Activated naive CD8-positive, alpha-beta T cell treated with anti-CD3 and anti-CD28 coated beads, Interleukin-2, amount 10 ng/mL, durations not matched to agents 7 days and 5 days (primary cell): ENCODE results near the gene GCHFR. TPM values are rescaled to one million over a fixed set of nuclear protein-coding genes. Genes with fewer than 3 reads are reported as not detected.

ENCODE experiments used
- ATAC-seq: fragments of 150-1000 bp; cut with Tn5 transposase; one replicate; pipeline ENCODE4 v1.10.0; 2021; ENCODE audit warnings: low read depth, moderate library complexity
- POLR2A ChIA-PET: fragments of 350-600 bp; sonication (Branson Sonifier 250); formaldehyde crosslinking; loops from one replicate; lab custom pipeline; 2021; ENCODE audit warnings: antibody characterized with exemption; lab: Charles Lee
- DNase-seq: peaks from one replicate; pipeline ENCODE4 v3.0.0; 2021
- H3K27ac Mint-ChIP-seq: one replicate; pipeline ENCODE4 v1.8.0; 2022; ENCODE audit warnings: mild to moderate bottlenecking, mixed read lengths
- H3K27me3 Mint-ChIP-seq: one replicate; pipeline ENCODE4 v1.8.0; 2022; ENCODE audit warnings: mild to moderate bottlenecking, moderate library complexity, mixed read lengths
- H3K36me3 Mint-ChIP-seq: one replicate; pipeline ENCODE4 v1.8.0; 2021; ENCODE audit warnings: mild to moderate bottlenecking, mixed read lengths
- H3K4me1 Mint-ChIP-seq: one replicate; pipeline ENCODE4 v1.8.0; 2021; ENCODE audit warnings: mixed read lengths
- H3K4me3 Mint-ChIP-seq: one replicate; pipeline ENCODE4 v1.8.0; 2022; ENCODE audit warnings: mild to moderate bottlenecking, moderate library complexity, mixed read lengths
- H3K9me3 Mint-ChIP-seq: one replicate; pipeline ENCODE4 v1.8.0; 2021; ENCODE audit warnings: mixed read lengths
- total RNA-seq, 2 experiments: library from RNA; stranded (reverse); gene quantifications; one replicate each; pipeline ENCODE4 v1.2.3, GENCODE V29; 2021

GCHFR gene
- 10 to 100 TPM; 58.2 to 61.5 TPM for total RNA-seq

GRCh38 chr15:40763801-40764628 lies at the start of gene GCHFR:
GCHFR (plus strand) TSS chr15:40764068; CDS start chr15:40764181, 113 bp downstream.
- peak within 1 kb of the TSS; percentile 89 for H3K27ac Mint-ChIP-seq

GRCh38 chr15:40714144-40714543 lies 49.7 kb upstream of the GCHFR start:
- no peaks in the 10 kb centered on the region for H3K9me3 Mint-ChIP-seq
- no peak overlapping the region for H3K27ac Mint-ChIP-seq
- POLR2A ChIA-PET: interaction anchor here (0.6 kb wide), 1 partner anchor 13 kb away, joined by 4 read pairs; no protein-coding TSS in a partner anchor
- no peak for ATAC-seq
- DNase-seq: no peak
- peaks cover 45% of the 10 kb centered on the region for H3K36me3 Mint-ChIP-seq
- no peak overlapping the region for H3K4me3 Mint-ChIP-seq
- H3K27me3 Mint-ChIP-seq: no peaks in the 10 kb centered on the region
- no peaks in the 10 kb centered on the region for H3K4me1 Mint-ChIP-seq

More at GRCh38 chr15:40763801-40764628, at the start of gene GCHFR:
- peak within 1 kb of the TSS; percentile 82 for H3K4me3 Mint-ChIP-seq
- H3K9me3 Mint-ChIP-seq: no peaks in the 10 kb centered on the region
- DNase-seq (peak; percentile 85), ATAC-seq (peak; percentile 56)
- H3K4me1 Mint-ChIP-seq: peaks cover 19% of the 10 kb centered on the region
- peaks cover 2% of the 10 kb centered on the region for H3K36me3 Mint-ChIP-seq
- POLR2A ChIA-PET: interaction anchor here (0.8 to 4.4 kb wide), 9 partner anchors 8 to 467 kb away, joined by 3 to 25 read pairs (median 10); partner anchors contain the start of genes CHP1, RAD51, RMDN3 and VPS18
- H3K27me3 Mint-ChIP-seq: peaks cover 5% of the 10 kb centered on the region

- POLR2A ChIA-PET: interaction anchor here (1.3 kb wide), 1 partner anchor 21 kb away, joined by 4 read pairs; the partner anchor contains the start of gene RAD51
- H3K9me3 Mint-ChIP-seq: no peaks in the 10 kb centered on the region
- H3K4me3 Mint-ChIP-seq: no peak overlapping the region
- ATAC-seq (no peak), DNase-seq (no peak)
- H3K27me3 Mint-ChIP-seq: no peaks in the 10 kb centered on the region
- no peak overlapping the region for H3K27ac Mint-ChIP-seq
- no peaks in the 10 kb centered on the region for H3K4me1 Mint-ChIP-seq
- H3K36me3 Mint-ChIP-seq: peaks cover 39% of the 10 kb centered on the region
These were observed 47.7 kb upstream of the GCHFR start for GRCh38 chr15:40716165-40716564.

- peaks cover 20% of the 10 kb centered on the region for H3K36me3 Mint-ChIP-seq
- H3K9me3 Mint-ChIP-seq: no peaks in the 10 kb centered on the region
- peaks cover 9% of the 10 kb centered on the region for H3K4me1 Mint-ChIP-seq
- no peak overlapping the region for H3K4me3 Mint-ChIP-seq
- H3K27ac Mint-ChIP-seq: no peak overlapping the region
- H3K27me3 Mint-ChIP-seq: no peaks in the 10 kb centered on the region
- DNase-seq (no peak), ATAC-seq (no peak)
- POLR2A ChIA-PET: interaction anchor here (0.5 to 0.7 kb wide), 3 partner anchors 45 to 652 kb away, joined by 3 read pairs; no protein-coding TSS in a partner anchor
These were observed 42.2 kb upstream of the GCHFR start for GRCh38 chr15:40721701-40722100.

- no peak for ATAC-seq
- Mint-ChIP-seq H3K4me1 (peaks cover 9% of the 10 kb centered on the region), H3K27me3 (no peaks in the 10 kb centered on the region), H3K36me3 (peaks cover 18% of the 10 kb centered on the region), H3K4me3 (no peak overlapping the region), H3K27ac (no peak overlapping the region), H3K9me3 (no peaks in the 10 kb centered on the region)
- POLR2A ChIA-PET: interaction anchor here (0.7 kb wide), 2 partner anchors 44 to 651 kb away, joined by 3 read pairs; no protein-coding TSS in a partner anchor
- DNase-seq: no peak
These were observed 41.5 kb upstream of the GCHFR start for GRCh38 chr15:40722354-40722753.

GRCh38 chr15:40722934-40723333 lies 40.9 kb upstream of the GCHFR start:
- no peaks in the 10 kb centered on the region for H3K27me3 Mint-ChIP-seq
- ATAC-seq: no peak

GRCh38 chr15:40723919-40724318 lies 39.9 kb upstream of the GCHFR start:
- Mint-ChIP-seq H3K4me3 (no peak overlapping the region), H3K36me3 (peaks cover 13% of the 10 kb centered on the region), H3K9me3 (no peaks in the 10 kb centered on the region), H3K27ac (no peak overlapping the region), H3K27me3 (no peaks in the 10 kb centered on the region), H3K4me1 (peaks cover 9% of the 10 kb centered on the region)
- POLR2A ChIA-PET: interaction anchor here (0.6 kb wide), 1 partner anchor 18 kb away, joined by 4 read pairs; no protein-coding TSS in a partner anchor
- DNase-seq: no peak
- ATAC-seq: no peak

More at GRCh38 chr15:40722934-40723333, 40.9 kb upstream of the GCHFR start:
- H3K27ac Mint-ChIP-seq: no peak overlapping the region
- H3K4me3 Mint-ChIP-seq: no peak overlapping the region
- no peak for DNase-seq
- no peaks in the 10 kb centered on the region for H3K9me3 Mint-ChIP-seq
- POLR2A ChIA-PET: no interaction called here
- H3K36me3 Mint-ChIP-seq: peaks cover 13% of the 10 kb centered on the region
- H3K4me1 Mint-ChIP-seq: peaks cover 9% of the 10 kb centered on the region

- peaks cover 2% of the 10 kb centered on the region for H3K4me1 Mint-ChIP-seq
- H3K4me3 Mint-ChIP-seq: no peak overlapping the region
- no peaks in the 10 kb centered on the region for H3K27me3 Mint-ChIP-seq
- no peaks in the 10 kb centered on the region for H3K9me3 Mint-ChIP-seq
- ATAC-seq (no peak), DNase-seq (no peak)
- POLR2A ChIA-PET: interaction anchor here (1.8 kb wide), 1 partner anchor 12 kb away, joined by 4 read pairs; no protein-coding TSS in a partner anchor
- no peak overlapping the region for H3K27ac Mint-ChIP-seq
- peaks cover 22% of the 10 kb centered on the region for H3K36me3 Mint-ChIP-seq
These were observed 32.8 kb upstream of the GCHFR start for GRCh38 chr15:40731034-40731433.

- Mint-ChIP-seq H3K4me3 (no peak overlapping the region), H3K36me3 (peaks cover 21% of the 10 kb centered on the region), H3K4me1 (peaks cover 1% of the 10 kb centered on the region), H3K9me3 (no peaks in the 10 kb centered on the region), H3K27ac (no peak overlapping the region), H3K27me3 (no peaks in the 10 kb centered on the region)
- ATAC-seq: no peak
- POLR2A ChIA-PET: no interaction called here
- no peak for DNase-seq
These were observed 27.3 kb upstream of the GCHFR start for GRCh38 chr15:40736575-40736974.

- H3K36me3 Mint-ChIP-seq: peaks cover 21% of the 10 kb centered on the region
- POLR2A ChIA-PET: no interaction called here
- no peak overlapping the region for H3K4me3 Mint-ChIP-seq
- H3K4me1 Mint-ChIP-seq: peaks cover 1% of the 10 kb centered on the region
- no peak for ATAC-seq
- DNase-seq: no peak
- no peak overlapping the region for H3K27ac Mint-ChIP-seq
- no peaks in the 10 kb centered on the region for H3K9me3 Mint-ChIP-seq
- no peaks in the 10 kb centered on the region for H3K27me3 Mint-ChIP-seq
These were observed 26.8 kb upstream of the GCHFR start for GRCh38 chr15:40737048-40737447.

GRCh38 chr15:40739047-40739446 lies 24.8 kb upstream of the GCHFR start:
- H3K9me3 Mint-ChIP-seq: no peaks in the 10 kb centered on the region
- POLR2A ChIA-PET: interaction anchor here (1.4 kb wide), 1 partner anchor 10 kb away, joined by 8 read pairs; no protein-coding TSS in a partner anchor
- H3K4me3 Mint-ChIP-seq: no peak overlapping the region
- peaks cover 19% of the 10 kb centered on the region for H3K4me1 Mint-ChIP-seq
- no peak for ATAC-seq
- H3K27ac Mint-ChIP-seq: peak overlapping the region; percentile 9
- no peaks in the 10 kb centered on the region for H3K27me3 Mint-ChIP-seq
- peaks cover 23% of the 10 kb centered on the region for H3K36me3 Mint-ChIP-seq
- DNase-seq: no peak

- Mint-ChIP-seq H3K36me3 (peaks cover 23% of the 10 kb centered on the region), H3K4me3 (no peak overlapping the region), H3K9me3 (no peaks in the 10 kb centered on the region), H3K27me3 (no peaks in the 10 kb centered on the region), H3K27ac (peak overlapping the region; percentile 21), H3K4me1 (peaks cover 25% of the 10 kb centered on the region)
- DNase-seq: no peak
- POLR2A ChIA-PET: interaction anchor here (1.4 kb wide), 1 partner anchor 11 kb away, joined by 8 read pairs; no protein-coding TSS in a partner anchor
- ATAC-seq: no peak
These were observed 24.0 kb upstream of the GCHFR start for GRCh38 chr15:40739854-40740253.

GRCh38 chr15:40743485-40743901 lies 20.4 kb upstream of the GCHFR start:
- Mint-ChIP-seq H3K4me1 (peaks cover 42% of the 10 kb centered on the region), H3K4me3 (peak overlapping the region; percentile 66)
- DNase-seq: no peak

More at GRCh38 chr15:40743485-40743901, 20.4 kb upstream of the GCHFR start:
- H3K27ac Mint-ChIP-seq: peak overlapping the region; percentile 92
- ATAC-seq: peak; percentile 53
- POLR2A ChIA-PET: interaction anchor here (0.6 to 2.4 kb wide), 10 partner anchors 9 to 179 kb away, joined by 3 to 21 read pairs (median 6); partner anchors contain the start of genes C15orf62, CCDC32, GCHFR and RAD51
- no peaks in the 10 kb centered on the region for H3K27me3 Mint-ChIP-seq
- peaks cover 21% of the 10 kb centered on the region for H3K36me3 Mint-ChIP-seq
- no peaks in the 10 kb centered on the region for H3K9me3 Mint-ChIP-seq
